NCI-H2196 (cell line): Measurements from ENCODE around the gene HSD17B12.
"Not testable (repeated sequence)": the region's sequence is repeated elsewhere in the genome, so short reads cannot be mapped to it uniquely, and the experiment has no call there.

Experiments
- DNase-seq: peaks from one replicate; lab custom pipeline; 2025; ENCODE audit not compliant: unreplicated experiment; lab: John Stamatoyannopoulos, UW

Gene HSD17B12

DNA sequence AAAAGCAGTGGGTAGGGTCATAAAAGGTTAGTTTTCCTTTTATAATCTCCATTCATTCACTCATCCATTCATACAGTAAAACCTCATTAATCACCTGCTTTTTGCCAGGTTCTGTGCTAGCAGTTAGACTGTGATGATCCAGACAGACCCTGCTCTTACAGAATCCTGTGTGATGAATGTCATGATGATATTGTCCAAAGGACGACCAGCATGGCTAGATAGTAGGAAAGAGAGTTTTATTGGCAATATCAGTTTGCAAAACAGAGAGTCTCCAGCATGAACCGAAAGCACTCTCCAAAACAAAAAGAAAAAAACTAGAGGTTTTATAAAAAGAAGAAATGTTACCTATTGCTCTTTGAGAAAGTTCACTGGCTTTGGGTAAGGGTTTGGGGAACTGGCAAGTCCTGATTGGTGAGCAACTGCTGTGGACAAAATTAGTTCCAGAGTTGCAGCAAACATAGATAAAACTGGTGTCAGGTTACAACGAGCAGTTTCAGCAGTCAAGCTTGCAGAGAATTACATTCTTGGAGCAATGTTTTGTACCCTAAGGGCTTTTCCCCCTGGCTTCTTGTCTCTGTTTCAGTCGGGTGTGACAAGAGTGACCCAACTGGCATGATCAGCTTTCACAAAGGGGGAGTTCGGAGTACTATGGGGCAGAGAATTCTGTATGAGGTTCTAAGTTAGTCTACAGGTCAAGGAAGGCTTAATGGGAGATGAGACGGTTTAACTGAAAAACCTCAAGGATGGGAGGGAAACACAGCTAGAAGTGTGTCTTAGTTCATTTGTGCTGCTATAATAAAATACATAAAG is 58.3 kb downstream of the HSD17B12 start:
- no peak for DNase-seq

DNA sequence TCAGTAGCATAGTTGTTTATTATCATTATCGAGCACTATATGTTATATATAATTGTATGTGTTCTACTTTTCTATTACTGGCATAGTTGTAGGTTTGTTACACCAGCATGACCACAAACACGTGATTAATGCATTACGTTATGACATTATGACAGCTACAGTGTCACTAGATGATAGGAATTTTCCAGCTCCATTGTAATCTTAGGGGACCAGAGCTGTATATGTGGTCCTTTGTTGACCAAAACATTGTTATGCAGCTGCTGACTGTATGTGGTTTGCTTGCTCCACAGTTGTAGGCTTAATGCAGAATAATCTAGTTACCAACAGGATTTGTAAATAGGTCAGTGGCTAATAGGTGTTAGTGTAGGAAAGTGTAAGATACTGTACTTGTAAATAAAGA is 66.1 kb downstream of the HSD17B12 start:
- DNase-seq: no peak

DNA sequence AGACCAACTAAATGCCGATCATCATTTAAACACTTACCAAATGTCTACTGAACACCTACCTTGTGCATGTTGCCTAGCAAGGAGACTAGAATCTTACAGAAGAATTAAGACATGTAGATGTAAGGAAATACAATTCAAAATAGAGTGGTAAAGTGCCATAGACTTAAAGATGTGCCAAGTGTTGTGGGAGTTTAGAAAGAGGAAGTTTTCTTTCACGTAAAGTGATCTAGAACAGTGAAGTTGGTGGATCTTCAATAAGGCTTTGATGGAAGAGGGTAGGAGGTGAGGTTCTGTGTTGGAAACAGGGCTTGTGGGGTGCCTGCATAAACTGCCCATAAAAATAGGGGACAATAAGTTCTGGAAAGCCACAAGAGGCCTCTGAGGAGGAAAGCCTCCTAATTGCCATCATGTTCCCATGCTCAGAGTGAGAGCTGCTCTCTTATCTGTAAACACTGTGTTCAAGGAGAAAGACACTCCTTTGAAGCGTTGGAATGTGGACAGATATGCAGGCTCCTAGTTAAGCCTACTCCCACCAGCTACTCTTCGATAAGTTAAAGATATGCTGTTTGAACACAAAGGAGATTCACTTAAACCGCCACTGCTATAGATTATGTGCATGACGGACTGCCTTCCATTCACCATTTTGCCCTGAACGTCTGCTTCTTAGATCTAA is 66.7 kb downstream of the HSD17B12 start:
- no peak for DNase-seq

DNA sequence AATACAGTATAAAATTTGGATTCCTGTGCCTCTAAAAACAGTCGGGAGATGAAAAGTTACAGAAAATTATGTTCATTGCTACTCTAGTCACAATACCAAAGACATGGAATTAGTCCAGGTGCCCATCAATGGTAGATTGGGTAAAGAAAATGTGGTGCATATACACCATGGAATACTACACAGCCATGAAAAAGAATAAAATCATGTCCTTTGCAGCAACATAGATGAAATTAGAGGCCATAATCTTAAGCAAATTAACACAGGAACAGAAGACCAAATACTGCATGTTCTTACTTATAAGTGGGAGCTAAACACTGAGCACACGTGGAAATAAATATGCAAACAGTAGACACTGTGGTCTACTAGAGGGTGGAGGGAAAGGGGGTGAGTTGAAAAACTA is 67.6 kb downstream of the HSD17B12 start:
- DNase-seq: no peak

DNA sequence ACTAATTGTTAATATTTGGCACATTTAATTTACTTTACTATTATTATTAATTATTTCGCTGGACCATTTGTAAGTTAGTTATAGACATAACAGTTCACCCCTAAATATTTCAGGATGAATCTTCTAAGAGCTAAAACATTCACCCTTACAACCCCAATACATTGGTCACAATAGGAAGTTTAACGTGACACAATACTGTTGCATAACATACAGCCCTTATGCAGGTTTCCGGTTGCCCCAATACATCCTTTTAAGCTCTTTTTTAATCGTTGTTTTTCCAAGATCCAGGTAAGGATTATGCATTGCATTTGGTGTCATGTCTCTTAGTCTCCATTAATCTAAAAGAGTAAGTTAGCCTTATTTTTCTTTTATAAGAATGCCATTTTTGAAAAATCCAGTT is 71.2 kb downstream of the HSD17B12 start:
- no peak for DNase-seq

DNA sequence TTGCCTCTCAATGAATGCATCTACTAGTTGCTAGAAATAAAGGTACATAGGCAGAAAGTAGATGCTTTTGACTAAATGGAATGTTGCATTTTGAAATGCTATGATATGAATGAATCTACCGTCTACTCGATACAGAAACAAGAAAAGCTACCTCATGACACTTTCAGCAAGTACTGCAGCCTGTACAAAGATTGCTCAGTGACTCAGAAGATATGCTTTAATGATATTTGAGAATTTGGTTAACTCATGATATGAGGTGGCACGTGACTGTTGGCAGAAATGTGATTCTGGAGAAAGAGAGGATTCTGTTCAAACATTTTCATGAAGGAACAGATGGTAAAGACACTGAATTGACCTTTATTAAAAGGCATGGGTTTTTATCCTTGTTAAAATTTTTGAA is 76.0 kb downstream of the HSD17B12 start:
- no peak for DNase-seq

DNA sequence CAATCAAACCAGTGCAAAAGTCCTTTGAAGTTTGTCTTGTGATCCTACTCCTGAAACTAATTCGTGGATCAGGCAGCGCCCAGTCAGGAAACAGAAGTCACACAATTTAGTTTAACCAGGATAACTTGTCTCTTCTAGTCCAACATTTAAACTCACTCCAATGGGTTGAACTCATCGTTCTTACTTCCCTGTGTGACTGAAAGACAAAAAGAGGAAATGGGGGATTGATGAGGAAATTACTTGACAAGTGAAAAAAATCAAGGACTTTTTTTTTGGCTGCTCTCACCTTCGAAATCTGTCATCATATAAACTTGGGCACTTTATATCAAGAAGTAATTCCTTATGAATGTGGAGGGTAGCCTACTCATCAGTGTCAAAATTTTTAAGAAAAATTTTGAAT is 78.4 kb downstream of the HSD17B12 start:
- DNase-seq: no peak

DNA sequence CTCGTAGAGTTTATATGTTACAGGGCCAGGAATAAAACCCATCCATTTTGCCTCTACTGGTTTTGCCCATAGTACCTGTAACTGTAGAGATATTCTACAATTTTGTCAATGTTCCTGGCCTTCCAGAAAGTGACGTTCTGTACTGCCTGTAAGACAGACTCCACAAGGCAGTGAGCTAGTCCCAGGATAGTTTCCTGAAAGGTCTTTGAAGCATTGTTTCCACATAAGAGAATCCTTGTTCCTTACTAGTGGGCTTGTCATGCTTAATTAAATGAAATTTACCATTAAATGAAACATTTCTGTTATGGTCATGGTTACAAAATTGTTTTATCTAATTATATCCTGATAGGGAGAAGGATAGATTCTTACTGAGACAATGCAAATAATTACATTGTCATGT is 80.4 kb downstream of the HSD17B12 start:
- no peak for DNase-seq

DNA sequence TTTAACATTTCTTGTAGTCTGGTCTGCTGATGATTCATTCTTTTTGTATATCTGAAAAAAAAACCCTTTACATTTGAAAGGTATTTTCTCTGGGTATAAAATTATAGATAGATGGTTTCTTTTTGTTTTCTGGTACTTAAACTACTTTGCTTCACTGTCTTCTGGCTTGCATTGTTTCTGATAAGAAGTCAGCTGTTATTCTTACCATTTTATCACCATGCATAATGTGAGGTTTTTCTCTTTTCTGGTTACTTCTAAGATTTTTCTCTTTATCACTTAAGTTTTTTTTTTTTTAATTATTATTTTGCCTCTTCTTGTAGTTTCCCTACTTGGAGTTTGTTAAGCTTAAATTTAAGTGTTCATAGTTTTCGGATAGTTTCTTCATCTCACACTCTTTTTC is 84.7 kb downstream of the HSD17B12 start:
- DNase-seq: no peak

DNA sequence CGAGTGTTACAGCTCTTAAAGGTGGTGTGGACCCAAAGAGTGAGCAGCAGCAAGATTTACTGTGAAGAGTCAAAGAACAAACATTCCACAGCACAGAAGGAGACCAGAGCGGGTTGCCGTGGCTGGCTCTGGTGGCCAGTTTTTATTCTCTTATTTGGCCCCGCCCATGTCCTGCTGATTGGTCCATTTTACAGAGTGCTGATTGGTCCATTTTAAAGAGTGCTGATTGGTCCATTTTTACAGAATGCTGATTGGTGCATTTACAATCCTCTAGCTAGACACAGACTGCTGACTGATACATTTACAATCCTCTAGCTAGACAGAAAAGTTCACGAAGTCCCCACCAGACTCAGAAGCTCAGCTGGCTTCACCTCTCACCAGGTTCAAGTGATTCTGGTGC is 88.1 kb downstream of the HSD17B12 start:
- DNase-seq: not testable (repeated sequence)

DNA sequence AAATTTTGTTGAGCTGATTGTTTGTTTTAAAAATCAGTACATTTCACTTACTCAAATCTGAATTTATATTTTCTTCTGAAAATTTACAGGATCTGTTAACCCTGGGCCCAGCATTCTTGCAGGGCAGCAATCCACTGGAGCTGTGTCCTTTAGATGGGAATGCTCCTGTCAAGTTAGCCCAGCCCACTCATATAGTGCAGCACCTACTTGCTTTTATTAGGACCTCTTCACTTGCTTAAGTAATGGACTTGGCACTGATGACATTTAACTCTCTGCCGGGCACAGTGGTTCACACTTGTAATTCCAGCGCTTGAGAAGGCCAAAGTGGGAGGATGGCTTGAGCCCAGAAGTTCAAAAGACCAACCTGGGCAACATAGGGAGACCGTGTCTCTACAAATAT is 89.6 kb downstream of the HSD17B12 start:
- no peak for DNase-seq

DNA sequence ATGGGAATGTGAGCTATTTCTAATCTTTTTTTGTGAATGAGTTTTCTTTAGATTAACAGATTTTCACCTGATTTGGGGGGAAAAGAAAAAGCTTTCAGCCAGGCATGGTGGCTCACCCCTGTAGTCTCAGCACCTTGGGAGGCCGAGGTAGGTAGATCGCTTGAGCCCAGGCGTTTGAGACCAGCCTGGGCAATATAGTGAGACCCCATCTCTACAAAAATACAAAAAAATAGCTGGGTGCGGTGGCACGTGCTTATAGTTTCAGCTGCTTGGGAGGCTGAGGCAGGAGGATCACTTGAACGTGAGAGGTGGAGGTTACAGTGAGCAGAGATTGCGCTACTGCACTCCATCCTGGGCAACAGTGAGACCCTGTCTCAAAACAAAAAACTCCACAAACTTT is 92.2 kb downstream of the HSD17B12 start:
- no peak for DNase-seq

DNA sequence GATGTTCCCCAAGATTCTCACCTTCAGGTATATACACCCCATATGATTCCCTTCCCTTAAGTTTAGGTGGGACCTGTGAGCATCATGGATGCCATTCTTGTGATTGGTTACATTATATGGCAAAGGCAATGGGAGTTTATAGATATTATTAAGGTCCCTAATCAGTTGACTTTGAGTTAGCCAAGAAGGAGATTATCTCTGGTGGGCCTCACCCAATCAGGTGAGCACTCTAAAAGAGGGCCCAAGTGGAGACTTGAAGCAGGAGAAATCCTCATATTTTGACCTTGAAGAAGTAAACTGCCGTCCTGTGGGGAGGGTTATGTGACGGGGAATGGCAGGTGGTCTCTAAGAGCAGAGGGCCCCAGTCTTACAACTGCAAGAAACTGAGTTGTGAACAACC is 94.2 kb downstream of the HSD17B12 start:
- no peak for DNase-seq

DNA sequence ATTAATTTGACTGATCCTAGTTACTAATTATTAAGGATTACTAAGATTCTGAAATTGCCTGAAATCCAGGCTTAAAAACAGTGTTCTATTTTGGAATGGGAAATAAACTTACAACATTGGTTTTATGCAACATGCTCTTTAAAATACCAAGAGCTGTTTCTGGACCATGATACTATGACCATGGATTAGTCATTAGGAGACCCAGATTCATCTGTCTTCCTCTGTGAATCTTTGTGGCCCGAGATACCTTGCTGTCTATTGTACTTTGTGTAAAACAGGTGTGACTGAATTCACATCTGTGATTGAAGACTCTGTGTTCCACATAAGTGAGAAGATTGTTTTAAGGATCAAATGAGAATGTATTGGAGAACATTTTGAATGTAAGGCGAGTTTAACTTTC is 98.8 kb downstream of the HSD17B12 start:
- no peak for DNase-seq

DNA sequence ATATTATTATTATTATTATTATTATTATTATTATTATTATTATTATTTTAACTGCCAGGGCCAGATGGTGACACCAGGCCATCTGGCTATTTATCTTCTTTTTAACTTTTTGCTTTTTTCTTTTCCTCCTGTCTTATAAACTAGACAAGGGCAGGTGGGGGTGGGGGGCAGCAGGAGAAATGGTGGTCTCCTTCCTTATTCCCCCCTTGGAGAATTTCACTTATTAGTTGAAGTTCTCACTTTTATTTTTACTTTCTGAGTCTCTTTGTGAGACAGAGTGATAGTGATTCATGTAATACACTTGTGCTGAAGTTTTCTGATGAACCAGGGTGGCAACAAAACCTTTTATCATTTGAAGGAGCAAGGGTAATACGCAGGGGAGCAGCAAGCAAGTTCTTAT is 103.8 kb downstream of the HSD17B12 start:
- DNase-seq: no peak

DNA sequence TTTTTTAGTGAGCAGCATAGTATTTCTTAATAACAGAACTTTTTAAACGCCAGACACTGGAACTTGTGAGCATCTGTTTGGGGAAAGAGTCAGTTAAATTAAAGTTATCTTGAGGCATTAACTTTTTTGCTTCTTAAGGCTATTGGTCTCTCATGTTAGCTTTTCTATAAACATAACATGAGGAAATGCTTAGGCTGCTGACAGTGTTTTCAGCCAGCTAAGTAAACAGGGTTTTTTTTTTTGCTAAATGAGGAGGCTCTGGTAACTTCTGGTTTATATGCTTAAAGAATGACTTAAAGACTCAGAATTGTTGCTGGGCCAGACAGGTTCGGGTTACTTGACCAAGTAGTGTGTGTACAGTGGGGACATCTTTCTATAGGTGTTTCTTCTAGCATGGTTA is 104.3 kb downstream of the HSD17B12 start:
- DNase-seq: no peak

DNA sequence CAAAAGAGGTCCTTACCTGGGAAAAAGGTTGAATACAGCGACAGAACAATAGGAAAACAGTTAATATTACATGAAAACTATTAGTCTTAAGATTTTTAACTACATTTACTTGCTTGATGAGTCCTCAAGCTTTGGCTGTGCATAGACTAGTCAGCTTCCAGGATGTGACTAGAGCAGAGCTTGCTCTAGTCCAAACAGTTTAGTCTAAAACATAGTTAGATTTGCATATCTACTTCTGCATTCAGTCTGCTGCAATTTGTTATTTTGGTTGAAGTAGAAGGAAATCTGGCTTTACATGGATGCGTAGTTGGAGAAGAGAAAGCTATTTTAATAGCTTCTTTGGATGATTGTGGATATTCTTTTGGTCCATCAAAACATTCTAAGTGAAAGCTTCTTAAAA is 104.8 kb downstream of the HSD17B12 start:
- no peak for DNase-seq

DNA sequence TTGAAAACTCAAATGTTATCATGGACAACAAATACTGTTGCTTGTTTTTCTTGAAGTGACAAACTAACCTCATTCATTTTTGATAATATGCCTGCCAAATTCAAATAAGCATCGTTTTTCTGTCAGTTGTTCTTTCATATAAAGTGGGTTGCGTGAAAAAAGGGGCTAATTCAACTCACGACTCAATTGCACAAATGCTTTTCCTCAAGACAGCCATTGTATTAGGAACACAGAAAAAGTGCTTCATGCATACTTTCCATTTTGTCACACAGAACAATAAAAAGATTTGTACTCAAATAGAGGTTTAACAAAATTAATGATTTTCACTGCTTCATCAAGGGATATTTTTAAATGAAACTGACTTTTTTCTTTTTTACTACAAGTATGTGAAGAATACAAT is 105.5 kb downstream of the HSD17B12 start:
- DNase-seq: no peak

DNA sequence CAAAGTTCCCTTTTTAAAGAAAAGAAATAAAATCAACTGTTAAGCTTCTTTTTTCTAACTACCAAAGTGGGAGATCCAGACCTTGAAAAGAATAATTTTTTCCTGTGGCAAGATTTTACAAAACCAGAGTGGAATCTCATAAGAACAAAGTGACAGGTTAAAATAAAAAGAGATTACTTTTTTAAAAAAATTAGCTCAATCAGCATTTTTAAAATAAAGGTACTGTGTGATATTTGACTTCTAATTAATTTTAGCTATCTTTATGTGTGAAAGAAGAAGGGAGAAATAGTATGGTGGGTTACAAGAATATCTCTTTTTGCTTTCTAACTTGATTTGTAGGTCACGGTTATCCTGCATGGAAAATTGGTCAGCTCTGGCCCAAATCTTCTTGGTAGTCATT is 107.3 kb downstream of the HSD17B12 start:
- no peak for DNase-seq

DNA sequence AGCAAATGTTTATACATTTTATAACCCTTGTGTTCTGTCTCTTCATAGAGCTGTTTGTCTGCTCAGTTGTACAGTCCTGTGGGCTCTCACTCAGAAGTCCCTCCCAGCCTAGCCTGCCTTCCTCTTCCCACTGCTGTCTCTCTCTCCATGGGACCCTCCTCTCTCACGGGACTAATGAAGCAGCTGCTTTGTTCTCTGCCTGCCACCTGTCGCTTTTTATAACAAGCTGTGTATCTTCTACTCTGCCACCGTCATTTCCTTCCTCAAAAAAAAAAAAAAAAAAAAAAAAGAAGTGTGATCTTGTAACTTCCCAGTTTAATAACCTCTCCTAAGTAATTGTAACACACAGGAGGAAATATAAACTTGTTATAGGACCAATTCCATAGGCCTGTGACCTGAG is 107.9 kb downstream of the HSD17B12 start:
- no peak for DNase-seq

DNA sequence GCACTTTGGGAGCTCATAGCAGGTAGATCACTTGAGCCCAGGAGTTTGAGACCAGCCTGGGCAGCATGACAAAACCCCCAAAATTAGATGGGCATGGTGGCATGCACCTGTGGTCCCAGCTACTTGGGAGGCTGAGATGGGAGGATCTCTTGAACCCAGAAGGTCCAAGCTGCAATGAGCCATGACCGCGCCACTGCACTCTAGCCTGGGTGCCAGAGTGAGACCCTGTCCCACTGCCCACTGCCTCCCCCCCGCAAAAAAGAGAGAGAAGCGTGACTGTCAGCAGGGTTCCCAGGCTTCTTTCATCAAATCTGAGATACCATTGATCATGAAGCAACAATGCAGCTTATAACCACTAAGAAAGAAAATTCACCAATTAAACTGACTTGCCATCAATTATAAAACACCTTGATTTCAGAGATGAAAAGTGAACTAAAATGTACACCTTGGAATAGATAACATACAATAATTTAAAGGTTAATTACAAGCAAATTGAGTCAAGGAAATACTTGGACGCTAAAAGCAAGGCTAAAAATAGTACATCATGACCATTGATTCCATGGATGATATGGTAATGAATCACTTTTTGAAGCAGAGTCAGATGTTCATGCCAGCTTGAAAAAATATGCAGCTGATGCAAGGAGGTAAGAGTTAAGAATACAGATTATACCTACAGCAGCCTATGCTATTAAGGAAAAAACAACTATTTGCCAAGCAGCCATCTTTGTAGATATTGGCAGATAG is 109.3 kb downstream of the HSD17B12 start:
- DNase-seq: no peak

DNA sequence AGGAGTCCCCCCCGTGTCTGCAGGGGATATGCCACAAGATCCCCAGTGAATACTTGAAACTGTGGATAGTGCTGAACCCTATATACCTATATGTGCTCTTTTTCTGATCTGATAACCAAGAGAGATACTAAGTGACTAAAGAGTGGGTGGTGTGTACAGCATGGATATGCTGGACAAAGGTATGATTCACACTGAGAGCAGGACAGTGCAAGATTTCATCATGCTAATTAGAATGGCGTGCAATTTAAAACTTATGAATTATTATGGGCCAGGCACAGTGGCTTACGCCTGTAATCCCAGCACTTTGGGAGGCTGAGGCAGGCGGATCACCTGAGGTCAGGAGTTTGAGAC is 109.9 kb downstream of the HSD17B12 start:
- no peak for DNase-seq
